Measurements from ENCODE around the gene NIBAN1.
A peak's percentile ranks its signal among the peaks of the same experiment; 100 is the strongest.
"Not testable (repeated sequence)": the region's sequence is repeated elsewhere in the genome, so short reads cannot be mapped to it uniquely, and the experiment has no call there.

Gene NIBAN1, protein sequence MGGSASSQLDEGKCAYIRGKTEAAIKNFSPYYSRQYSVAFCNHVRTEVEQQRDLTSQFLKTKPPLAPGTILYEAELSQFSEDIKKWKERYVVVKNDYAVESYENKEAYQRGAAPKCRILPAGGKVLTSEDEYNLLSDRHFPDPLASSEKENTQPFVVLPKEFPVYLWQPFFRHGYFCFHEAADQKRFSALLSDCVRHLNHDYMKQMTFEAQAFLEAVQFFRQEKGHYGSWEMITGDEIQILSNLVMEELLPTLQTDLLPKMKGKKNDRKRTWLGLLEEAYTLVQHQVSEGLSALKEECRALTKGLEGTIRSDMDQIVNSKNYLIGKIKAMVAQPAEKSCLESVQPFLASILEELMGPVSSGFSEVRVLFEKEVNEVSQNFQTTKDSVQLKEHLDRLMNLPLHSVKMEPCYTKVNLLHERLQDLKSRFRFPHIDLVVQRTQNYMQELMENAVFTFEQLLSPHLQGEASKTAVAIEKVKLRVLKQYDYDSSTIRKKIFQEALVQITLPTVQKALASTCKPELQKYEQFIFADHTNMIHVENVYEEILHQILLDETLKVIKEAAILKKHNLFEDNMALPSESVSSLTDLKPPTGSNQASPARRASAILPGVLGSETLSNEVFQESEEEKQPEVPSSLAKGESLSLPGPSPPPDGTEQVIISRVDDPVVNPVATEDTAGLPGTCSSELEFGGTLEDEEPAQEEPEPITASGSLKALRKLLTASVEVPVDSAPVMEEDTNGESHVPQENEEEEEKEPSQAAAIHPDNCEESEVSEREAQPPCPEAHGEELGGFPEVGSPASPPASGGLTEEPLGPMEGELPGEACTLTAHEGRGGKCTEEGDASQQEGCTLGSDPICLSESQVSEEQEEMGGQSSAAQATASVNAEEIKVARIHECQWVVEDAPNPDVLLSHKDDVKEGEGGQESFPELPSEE

DNA sequence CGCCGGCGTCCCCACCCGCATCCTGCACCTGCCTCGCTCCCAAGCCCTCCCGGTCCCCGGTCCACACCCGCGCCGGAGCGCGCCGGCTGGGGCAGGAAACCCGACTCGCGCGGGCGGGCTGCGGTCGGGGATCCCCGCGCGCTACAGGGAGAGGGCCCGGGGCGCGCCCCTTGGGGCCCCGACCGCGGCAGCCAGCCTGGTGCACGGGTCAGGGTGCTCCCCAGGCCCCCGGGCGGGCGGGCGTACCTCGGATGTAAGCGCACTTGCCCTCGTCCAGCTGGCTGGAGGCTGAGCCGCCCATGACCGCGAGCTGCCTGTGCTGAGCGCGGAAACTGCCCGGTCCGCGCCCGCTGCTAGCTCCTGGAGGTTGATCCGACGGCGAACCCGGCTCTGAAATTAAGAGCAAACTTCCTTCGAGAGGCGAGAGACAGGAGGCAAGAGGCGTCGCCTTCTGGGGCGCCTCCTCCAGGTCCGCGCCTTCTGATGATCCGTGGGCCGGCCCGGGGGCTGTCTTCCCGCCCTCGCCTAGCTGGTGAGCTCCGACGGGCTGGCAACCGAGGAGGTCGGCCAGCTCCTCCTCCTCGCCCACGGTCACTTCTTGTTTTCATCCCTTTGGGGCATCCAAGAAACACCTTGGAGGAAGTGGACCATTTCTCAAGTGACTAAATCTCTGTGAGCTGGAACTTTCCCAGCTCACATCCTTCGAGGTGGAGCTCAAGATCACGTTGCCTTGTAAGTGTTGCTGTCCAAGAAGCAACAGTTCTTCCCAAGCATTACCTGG, at the start of gene NIBAN1:
Gene NIBAN1, minus strand, starts transcription at position 453 of the 781 bp plus-strand sequence. Its CDS starts 152 bp downstream, at position 301.
- DNase-seq = no peak

DNA sequence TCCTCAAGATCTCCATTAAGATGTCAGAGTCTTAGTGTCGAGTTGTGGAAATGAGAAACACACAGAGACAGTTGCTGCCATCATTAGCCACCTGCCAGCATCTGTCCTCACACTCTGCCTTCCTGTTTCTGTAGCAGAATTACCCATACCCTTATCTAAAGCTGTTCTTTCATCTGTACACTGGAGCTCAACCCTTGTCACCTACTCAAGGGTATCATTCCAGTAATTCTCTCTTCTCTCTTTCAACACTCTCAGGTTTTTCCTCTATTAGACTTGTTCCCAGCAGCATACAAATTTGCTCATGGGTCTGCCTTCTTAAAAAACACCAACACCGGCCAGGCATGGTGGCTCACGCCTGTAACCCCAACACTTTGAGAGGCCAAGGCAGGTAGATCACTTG, 43.7 kb upstream of the NIBAN1 start:
- DNase-seq = no peak

DNA sequence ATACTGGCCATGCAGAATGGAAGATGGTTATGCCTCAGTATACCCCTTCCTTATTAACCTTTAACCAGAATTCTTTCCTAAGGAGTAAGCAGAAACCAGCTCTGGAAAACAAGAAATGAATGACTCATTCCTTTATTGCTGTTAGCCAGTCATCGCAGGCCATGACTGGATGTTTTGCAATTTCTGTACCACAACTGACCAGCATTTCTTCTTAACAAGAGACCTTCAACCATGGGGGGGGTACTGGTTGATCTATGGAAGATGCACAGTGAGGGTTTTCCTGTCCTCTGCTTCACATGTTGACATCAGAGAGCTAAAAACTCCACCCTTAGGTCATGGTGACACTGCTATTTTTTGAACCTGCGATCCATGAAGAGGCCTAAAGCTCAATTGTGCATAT, 43.0 kb upstream of the NIBAN1 start:
- DNase-seq = no peak

DNA sequence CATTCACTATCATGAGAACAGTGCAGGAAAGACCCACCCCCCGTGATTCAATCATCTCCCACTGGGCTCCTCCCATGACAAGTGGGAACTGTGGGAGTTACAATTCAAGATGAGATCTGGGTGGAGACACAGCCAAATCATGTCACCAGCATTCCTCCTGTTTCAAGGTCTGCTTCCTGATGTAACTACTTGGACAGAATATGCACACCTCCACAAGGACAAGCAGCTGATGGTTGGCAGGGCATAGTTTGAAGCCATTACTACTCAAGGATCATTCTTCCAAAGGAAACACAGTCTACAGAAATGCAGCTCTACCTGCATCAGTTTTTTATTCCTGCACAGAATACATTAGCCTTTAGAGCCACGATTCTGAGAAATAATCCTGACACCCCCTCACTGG, 42.6 kb upstream of the NIBAN1 start:
- no peak for DNase-seq

DNA sequence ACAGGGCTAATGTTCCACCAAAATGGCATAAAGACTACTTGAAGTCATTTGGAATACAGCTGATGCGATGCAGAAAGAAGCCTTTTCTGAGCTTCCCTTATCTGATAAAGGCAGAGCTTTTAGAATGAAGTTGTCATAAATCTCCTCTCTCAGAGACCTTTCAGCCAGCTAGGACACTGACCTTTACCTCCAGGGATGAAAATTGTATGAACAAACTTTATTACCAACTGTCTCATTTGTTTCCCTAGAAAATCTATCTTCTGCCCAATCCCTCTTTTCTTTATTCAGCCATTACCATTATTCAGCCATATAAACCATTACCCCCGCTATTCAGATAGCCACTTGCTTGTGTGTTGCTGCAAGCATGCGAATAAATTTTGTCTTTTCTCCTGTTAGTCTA, 41.3 kb upstream of the NIBAN1 start:
- no peak for DNase-seq

DNA sequence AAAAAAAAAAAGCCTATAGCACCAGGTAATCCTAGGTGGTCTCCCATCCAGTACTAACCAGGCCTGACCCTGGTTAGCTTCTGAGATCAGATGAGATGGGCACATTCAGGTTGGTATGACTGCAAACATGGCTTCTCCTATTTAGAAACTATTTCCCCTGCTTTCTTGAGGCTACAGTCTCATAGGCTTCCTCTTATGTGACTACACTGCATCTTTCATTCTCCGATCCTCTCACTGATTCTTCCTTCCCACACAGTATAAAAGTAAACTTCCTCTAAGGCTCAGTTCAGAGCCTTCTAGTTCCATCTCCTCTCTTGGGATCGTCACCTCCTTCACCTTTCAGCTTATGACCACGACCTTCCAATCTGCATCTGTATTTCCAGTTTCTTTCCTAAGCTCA, 40.6 kb upstream of the NIBAN1 start:
- DNase-seq = no peak

DNA sequence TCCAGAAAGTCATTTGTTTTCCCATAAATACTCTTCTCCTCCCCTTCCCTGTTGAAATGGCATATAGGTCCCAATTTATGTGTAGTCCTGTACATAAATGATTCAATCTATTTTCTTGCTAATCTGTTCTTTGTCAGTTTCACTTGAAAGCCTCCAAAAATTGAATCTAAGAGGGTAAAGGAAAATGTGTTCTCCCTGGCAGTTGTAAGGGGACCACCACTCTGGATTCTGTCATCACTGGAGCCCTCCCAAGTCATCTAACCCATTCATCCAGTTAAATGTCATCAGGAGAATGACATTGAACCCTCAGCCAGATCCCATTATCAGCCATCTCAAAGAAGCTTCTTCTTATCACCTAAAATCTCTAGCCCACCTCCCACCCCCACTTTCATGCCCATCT, 36.1 kb upstream of the NIBAN1 start:
- DNase-seq = no peak

DNA sequence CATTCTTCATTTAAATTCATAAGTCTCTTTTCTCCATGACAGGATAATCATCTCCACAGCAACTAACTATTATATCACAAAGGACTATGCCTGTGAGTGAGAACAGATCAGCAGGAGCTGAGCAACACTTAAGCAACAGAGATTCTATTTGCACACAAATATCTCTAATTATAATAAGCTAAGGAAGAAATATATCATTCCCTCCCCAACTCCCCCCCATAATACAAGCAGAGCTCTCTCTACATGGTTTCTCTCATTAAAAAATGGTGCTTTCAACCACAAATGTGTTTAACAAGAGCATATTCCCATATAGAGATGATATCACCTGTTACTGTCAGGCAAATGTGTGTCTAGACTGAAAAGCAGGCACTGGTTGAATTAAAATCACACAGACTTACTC, 34.5 kb upstream of the NIBAN1 start:
- DNase-seq = no peak

DNA sequence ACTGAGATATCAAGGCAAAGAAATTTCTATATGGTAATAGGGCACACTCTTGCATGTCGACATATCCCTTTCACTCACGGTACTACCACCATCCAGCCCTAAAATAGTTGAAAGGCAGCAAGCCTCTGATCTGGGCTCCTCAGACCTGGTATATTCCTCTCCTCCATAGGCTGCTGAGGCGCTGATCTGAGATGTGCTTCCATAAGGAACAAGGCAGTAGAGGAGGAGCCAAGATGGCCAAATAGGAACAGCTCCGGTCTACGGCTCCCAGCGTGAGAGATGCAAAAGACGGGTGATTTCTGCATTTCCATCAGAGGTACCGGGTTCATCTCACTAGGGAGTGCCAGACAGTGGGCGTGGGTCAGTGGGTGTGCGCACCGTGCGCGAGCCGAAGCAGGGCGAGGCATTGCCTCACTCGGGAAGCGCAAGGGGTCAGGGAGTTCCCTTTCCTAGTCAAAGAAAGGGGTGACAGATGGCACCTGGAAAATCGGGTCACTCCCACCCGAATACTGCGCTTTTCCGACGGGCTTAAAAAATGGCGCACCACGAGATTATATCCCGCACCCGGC, 27.1 kb upstream of the NIBAN1 start:
- not testable (repeated sequence) for DNase-seq

DNA sequence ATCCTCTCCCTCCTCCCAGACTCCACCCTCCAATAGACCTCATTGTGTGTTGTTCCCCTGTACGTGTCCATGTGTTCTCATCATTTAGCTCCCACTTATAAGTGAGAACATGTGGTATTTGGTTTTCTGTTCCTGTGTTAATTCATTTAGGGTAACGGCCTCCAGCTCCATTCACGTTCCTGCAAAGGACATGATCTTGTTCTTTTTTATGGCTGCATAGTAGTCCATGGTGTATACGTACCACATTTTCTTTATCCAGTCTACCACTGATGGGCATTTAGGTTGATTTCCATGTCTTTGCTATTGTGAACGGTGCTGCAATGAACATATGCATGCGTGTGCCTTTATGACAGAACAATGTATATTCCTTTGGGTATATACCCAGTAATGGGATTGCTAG, 25.7 kb upstream of the NIBAN1 start:
- DNase-seq = not testable (repeated sequence)

DNA sequence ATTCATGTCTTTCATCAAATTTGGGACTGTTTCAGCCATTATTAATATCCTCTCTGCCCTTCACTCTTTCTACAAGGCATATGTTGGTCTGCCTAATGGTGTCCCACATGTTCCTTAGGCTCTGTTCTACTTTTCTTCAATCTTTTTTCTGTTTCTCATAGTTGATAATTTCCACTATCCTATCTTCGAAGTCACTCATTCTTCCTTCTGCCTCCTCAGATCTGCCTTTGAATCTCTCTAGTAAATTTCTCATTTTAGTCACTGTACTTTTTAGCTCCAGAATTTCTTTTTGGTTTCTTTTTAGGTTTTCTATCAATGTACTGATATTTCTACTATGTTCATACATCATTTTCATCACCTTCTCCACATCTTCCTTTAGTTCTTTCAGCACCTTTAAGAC, 20.0 kb upstream of the NIBAN1 start:
- DNase-seq = no peak

DNA sequence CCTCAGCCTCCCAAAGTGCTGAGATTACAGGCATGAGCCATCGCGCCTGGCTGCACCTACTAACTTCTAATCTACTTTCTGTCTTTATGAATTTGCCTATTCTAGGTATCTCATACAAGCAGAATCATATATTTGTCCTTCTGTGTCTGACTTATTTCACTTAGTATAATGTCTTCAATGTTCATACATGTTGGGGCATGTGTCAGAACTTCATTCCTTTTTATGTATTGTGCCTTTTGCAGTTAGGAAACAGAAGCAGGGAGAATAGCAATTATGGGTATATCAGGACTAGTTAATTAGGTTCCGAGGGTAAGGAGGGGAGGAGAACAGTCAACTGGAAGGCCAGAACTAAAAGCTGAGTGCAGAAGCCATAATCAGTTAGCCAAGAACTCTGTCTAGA, 18.0 kb upstream of the NIBAN1 start:
- no peak for DNase-seq

DNA sequence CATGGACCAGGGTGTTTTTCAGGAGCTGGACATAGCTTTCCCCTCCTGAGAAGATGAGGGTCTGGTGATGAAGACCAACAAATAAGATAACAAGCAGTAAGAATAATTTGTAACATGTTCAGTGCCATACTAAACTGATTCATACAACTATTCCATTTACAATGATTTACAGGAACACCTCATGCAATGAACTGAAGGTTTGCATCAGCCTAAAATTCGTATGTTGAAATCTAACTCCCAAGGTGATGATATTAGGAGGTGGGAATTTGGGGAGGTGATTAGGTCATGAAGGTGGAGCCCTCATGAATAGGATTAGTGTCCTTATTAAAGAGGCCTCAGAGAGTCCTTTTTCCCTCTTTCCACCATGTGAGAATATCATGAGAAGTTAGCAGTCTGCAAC, 15.9 kb upstream of the NIBAN1 start:
- DNase-seq = no peak

DNA sequence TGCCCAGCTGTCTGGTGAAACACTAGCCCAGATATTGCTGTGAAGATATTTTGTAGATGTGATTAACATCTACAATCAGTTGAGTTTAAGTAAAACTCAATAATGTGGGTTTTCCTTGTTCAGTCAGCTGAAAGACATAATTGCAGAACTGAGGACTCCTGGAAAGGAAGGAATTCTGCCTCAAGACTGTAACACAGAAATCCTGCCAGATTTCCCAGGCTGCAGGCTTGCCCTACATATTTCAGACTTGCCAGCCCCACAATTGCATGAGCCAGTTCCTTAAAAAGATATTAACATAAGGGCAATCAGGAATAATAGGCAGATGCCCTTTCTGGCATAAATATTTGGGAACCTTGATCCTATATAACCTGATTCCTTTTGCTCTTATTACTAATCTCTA, 14.2 kb upstream of the NIBAN1 start:
- DNase-seq = no peak

DNA sequence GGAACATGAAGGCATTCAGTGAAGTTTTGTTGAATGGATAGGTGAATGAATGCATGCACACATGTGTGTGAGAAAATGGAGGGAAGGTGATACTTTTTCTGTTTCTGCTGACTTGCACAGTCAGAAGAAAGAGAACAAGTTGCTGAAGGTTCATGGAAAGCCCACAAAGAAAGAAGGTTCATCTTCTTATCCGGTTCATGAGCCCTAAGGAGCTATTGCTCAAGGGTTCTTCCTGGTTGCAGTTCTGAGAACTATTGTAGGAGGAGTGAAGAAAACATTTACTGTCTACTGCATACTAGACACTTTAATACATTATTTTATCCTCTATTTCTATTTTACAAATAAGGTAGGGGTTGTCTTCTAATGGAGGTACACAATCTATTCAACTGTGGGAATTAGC, 13.4 kb upstream of the NIBAN1 start:
- no peak for DNase-seq

DNA sequence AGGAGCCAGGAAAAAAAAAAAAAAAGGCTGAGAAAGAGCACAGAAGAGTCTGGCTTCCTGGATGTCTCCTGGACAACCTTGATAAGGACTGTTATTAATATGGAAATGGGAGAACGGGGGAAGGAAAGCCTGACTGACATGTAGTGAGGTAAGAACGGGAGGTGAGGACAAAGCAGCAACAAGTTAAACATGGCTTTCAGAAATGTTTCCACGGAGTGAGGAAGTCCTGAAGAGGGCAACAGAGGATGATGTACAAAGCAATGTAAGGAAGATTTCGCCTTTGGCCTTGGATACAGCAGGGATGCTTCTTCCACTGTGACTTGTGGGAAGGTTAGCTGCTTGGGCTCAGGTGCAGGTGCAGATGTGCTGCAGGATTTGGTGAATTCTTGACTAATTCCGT, 11.9 kb upstream of the NIBAN1 start:
- DNase-seq = no peak

DNA sequence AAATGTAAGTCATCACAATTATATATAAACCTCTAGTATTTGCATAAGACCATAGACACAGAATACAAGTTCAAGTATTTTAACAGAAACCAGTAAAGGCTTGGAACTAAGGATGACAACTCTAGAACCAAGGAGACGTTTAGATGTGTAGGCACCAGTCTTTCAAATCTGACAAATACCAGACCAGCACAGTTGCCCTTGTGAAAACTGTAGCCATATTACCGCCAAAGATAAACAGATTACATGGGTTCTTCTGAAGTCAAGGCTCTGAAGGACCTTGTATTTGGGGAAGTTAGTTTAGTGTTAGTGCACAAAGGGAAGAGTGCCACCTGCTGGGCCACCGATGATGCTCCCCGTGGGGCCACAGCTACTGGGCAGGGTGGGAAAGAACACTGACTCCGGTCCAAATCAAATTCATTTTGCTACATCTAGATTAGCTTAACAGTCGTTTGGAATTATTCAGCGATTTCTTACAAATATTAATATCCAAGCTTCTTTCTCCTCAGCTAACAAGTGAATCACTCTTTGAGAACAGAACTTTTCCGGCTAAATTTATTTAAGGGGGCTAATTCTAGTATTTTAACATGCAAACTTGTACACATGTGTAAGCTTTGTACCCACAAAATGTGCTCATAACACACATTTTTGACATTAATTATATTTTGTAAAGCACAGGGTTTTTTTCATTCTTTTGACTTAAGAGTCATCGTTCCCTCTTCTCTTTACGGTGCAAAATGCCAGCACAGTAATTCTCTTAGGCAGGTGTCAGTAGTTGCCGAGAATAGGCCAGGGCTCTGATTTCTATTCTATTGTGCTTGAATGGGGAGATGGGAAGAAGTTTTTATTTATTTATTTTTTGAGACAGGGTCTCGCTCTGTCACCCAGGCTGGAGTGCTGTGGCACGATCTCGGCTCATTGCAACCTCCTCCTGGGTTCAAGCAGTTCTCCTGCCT, 8.0 kb upstream of the NIBAN1 start:
- peak; percentile 43 for DNase-seq

DNA sequence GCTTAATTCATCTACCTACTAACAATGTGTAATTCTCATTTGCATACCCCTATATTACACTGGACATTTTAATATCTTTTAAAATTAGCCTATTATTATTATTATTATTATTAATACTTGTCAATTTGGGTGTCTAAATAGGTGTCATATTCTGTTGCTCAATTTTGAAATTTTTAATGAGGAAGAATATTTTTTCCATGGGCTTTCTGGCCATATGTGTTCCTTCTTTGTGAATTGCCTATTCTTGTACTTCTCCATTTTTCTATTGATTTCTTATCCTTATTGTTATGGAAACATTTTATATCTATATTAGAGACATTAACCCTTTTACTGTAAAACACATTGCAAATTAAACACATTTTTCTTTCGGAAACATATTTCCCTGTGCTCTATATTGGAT, 6.4 kb upstream of the NIBAN1 start:
- DNase-seq = no peak

DNA sequence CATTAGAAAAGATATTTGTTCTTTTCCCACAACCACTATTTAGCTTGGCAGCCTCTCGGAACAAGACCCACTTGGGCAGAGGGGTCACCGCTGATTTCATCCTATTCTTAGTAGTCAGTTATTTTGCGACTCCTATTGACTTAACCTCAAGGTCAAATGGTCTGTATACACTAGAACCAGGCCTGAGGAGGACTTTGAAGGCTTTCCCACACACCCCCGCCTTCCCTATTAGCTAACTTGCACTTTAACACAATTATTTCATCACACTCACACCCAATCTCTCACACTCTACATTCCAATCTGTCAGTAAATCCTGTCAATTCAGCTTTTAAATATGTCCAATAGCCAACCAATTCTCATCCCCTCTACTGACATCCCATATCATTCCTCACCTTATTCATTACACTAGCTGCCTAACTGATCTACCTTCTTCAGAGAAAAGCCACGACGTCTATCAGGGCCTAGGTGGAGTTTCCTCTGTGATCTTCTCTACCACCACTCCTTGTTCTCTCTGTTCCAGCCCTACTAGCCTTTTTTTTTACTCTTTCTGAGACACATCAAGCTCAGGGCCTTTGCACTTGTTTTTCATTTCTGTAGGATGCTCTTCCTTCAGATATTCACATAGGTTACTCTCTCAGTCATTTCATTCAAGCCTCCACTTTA, 1.0 kb upstream of the NIBAN1 start:
- no peak for DNase-seq

DNA sequence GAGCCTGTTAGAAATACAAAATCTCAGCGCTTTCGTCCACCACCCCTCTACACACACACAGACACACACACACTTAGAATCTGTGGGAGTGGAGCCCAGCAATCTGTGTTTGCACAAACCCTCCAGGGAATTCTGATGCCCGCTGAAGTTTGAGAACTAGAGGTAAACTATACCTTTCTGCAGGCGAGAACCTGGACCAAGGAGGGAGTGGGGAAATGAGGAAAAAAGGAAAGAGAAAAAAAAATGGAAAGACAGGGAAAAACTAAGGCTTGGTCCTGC, 468 bp upstream of the NIBAN1 start:
- no peak for DNase-seq

DNA sequence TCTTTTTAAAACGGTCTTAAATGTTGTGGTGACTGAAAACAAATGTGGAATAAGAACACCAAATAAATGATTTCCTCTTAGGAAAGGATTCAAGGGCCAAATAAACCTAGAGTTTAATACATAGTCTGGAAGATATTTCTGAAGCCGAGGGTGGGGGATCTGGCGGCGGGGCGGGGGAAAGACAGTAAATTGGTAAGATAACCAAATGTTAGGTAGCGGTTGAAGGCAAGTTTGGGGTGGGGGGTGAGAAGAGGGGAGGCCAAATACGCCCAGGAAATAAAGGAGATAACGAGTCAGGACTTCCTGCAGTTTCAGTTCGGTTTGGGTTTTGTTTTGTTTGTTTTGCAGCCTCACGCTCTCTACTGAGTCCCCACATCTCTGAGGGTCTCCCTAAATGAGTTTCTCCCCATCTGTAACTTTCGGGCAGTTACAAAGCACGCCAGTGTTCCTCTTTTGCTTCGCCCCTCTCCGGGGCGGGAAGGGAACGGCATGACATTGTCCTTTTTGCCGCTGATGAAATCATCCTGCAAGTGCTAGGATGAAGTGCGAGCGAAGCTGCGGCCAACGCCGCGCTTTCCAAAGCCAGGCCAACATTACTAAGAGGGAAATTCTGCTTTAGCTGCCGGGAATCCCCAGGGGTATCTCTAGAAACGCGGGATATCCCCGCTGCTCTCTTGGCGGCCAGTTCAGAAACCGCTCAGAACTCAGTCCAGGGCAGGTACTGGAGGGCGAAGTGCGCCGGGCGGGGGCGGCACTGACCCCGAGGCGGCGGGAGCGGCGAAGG, 844 bp downstream of the NIBAN1 start:
- no peak for DNase-seq
